Stimulated activated naive CD4-positive, alpha-beta T cell (primary cell): ENCODE results near the gene STX5.
A peak's percentile ranks its signal among the peaks of the same experiment; 100 is the strongest.
"Not testable (repeated sequence)": the region's sequence is repeated elsewhere in the genome, so short reads cannot be mapped to it uniquely, and the experiment has no call there.

Experiments used
- DNase-seq, 6 experiments: peaks; one replicate each; lab custom pipeline; 2025; lab: John Stamatoyannopoulos, UW

The STX5 gene

DNA sequence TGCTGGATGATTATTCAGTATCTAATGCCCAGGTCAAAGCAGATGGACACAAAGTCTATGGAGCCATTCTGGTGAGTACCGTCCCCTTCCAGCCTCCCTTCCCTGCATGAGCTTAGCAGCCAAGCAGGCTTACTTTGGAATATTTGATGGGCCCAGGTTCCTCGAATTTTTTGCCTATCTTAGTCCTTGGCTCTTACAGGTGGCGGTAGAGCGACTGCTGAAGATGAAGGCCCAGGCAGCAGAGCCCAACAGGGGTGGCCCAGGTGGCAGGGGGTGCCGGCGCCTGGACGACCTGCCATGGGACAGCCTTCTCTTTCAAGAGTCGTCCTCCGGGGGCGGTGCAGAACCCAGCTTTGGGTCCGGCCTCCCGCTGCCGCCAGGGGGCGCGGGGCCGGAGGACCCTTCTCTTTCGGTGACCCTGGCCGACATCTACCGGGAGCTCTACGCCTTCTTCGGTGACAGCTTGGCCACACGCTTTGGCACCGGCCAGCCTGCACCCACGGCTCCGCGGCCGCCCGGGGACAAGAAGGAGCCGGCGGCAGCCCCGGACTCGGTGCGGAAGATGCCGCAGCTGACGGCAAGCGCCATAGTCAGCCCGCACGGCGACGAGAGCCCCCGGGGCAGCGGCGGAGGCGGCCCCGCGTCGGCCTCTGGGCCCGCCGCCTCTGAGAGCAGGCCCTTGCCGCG lies 45.4 kb downstream of the STX5 start:
- peak; percentile 65 to 88 (median 76) for DNase-seq

DNA sequence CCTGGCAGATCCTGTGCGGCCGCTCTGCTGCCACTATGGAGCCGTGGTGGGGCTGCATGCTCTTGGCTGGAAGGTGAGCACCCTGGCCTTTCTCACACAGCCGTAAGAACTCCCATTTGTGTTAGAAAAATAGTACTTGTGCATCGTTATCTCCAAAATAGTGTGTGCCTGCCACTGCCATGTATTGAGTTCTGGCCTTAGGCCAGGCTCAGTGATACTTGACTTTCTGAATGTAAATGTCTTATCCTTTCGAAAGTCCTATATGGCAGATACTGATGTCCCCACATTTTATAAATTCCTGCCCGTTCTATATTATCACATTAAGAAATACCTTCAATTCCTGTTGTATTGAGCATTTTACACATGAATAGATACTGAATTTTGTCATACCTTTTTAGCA lies 49.1 kb downstream of the STX5 start:
- no peak for DNase-seq

- no peak for DNase-seq
These were observed 53.4 kb downstream of the STX5 start for GRCh38 chr11:62778441-62778840.

- DNase-seq = no peak
These were observed 54.5 kb downstream of the STX5 start for GRCh38 chr11:62777389-62777788.

DNA sequence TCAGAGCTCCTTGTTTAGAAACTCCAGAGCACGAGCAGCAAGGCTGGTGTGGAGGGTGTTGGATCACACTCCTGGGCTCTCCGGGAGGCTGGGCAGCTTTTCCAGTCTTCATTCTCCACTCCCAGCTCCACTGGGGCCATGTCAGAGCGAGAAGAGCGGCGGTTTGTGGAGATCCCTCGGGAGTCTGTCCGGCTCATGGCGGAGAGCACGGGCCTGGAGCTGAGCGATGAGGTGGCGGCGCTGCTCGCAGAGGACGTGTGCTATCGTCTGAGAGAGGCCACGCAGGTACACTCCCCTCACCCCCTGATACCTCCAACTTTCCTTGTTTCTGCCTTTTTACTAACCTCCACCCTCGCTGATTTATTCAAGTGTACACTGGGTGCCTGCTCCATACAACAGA lies 56.2 kb downstream of the STX5 start:
- DNase-seq = no peak

- DNase-seq = no peak
These were observed 57.4 kb downstream of the STX5 start for GRCh38 chr11:62774407-62774806.

DNA sequence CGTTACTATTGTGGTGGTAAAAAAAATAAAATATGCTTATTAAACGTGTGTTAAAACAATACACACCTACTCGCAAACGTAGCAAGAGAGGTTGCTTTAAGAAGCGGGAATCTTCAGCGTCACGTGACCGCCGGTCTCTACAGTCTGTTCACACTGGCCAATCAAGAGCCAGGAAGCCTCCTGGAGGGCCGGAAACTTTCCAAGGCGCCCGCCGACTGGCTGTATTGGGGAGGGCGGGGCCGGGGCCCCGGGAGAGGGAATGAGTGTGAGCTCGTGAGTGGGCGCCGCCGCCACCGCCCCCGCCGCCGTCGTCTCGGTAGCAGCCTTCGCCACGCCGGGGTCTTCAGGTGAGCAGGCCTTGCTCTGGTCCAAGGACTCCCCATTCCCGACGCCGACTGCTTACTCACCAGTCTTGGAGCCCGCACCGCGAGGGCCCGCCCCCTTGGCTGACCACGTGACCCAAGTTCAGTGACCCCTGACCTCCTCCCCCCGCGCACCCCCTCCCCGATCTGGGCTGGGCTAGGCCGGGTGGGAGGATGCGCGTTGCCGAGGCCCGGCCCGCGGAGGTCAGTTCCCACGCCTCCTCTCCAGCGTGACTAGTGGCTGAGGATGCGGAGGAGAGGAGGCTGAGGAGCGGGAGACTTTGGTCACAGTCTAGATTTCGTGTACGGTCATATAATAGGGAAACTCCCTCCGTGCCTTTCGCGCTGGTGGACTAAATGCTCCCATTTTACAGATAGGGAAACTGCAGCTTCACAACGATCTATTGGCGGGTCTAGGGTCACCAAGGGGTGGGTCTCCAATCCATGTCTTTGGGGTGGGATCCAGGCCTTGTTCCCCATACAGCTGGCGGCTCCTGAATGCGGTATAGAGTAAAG lies 60.5 kb downstream of the STX5 start, which contains the start of gene TAF6L:
TAF6L (plus strand) TSS at position 253 of the 878 bp plus-strand sequence. CDS start 4,388 bp downstream, outside the sequence.
- DNase-seq = peak; percentile 81 to 92 (median 84)

DNA sequence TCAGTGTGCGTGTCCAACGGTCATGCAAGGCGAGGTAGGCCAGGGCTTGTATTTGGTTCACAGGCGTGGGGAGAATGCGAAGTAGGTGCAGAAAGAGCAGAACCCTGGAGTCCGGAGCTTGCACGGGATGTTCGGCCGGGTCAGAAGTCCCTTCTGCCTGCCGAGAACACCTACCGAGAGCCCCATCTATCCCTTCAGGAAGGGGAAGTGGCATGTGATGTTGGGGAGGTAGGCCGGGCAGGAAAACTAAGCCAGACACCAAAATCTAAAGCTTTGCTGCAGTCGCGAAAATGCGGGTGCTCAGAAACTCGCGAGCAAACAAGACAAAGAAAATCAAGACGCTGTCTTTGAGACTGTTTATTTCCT lies 61.1 kb downstream of the STX5 start:
- DNase-seq = peak in 1 of 6 experiments; percentile 42

DNA sequence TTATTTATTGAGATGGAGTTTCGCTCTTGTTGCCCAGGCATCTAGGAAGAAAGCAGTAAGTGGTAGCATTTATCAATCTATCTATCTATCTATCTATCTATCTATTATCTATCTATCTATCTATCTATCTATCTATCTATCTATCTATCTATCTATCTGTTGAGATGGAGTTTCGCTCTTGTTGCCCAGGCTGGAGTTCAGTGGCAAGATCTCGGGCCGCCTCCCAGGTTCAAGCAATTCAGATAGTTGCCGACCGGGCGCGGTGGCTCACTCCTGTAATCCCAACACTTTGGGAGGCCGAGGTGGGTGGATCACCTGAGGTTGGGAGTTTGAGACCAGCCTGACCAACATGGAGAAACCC lies 71.0 kb downstream of the STX5 start:
- not testable (repeated sequence) for DNase-seq

- DNase-seq = no peak
These were observed 73.7 kb downstream of the STX5 start for GRCh38 chr11:62757846-62758788.
